ENCODE data around the gene LRRC53. TPM values are rescaled to one million over a fixed set of nuclear protein-coding genes. Genes with fewer than 3 reads are reported as not detected.

Gene LRRC53
- total and polyA plus RNA-seq, 4 donors = not detected

GRCh38 chr1:74431531-74431930, 80.9 kb downstream of the LRRC53 start:
- Histone ChIP-seq H3K4me1 (ENCODE audit: control insufficient read depth in 1 of 2, insufficient read depth in 2 of 2, low read length in 2 of 2) (peaks cover 0 to 4% of the 10 kb centered on the region in 2 donors), H3K36me3 (ENCODE audit: control insufficient read depth in 1 of 2, insufficient read depth in 2 of 2, low read length in 1 of 2) (no peaks in the 10 kb centered on the region), H3K27me3 (ENCODE audit: control insufficient read depth in 1 of 2, insufficient read depth in 2 of 2, low read length in 1 of 2) (no peaks in the 10 kb centered on the region), H3K4me3 (ENCODE audit: low read length in 2 of 2) (no peak overlapping the region), H3K27ac (ENCODE audit: low read depth in 1 of 2, low read length in 2 of 2) (no peak overlapping the region), H3K9me3 (ENCODE audit: control insufficient read depth, low read length) (no peaks in the 10 kb centered on the region)
- 83 to 89% methylated on average over 4 of the region's 4 CpGs for WGBS, 2 donors
- intact Hi-C loops (cut with DNase I) = no loop called here
- DNase-seq = no peak
- ATAC-seq (ENCODE audit: low FRiP score) = no peak

DNA sequence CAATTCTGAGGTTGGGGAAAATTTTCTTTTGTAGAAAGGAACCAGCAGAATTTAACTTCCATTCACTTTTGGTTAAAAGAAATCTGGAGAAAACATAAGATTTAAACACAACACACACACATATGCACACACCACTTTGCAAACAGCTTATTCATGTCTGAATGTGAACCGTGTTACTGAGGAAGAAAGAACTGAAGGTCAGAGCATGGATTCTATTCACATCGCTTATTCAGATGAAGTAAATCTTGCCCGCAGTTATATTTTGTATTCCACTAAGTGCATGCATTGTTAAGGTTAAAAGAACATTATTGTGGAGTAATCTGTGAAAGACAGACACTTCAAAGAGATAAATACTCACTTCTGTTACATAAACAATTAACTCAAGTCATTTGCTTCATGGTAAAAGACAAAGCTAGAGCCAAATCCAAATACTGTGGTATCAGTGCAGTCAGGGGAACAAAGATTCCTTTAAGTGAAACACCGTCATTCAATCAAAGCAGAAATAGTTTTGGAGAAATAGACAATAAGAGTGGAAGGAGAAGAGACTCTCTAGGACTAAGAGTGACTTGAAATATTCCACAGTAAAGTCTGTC, 82.0 kb downstream of the LRRC53 start:
- Histone ChIP-seq H3K9me3 (ENCODE audit: control insufficient read depth, low read length) (no peaks in the 10 kb centered on the region), H3K27ac (ENCODE audit: low read depth in 1 of 2, low read length in 2 of 2) (no peak overlapping the region), H3K27me3 (ENCODE audit: control insufficient read depth in 1 of 2, insufficient read depth in 2 of 2, low read length in 1 of 2) (no peaks in the 10 kb centered on the region), H3K4me1 (ENCODE audit: control insufficient read depth in 1 of 2, insufficient read depth in 2 of 2, low read length in 2 of 2) (peaks cover 0 to 4% of the 10 kb centered on the region in 2 donors), H3K4me3 (ENCODE audit: low read length in 2 of 2) (no peak overlapping the region), H3K36me3 (ENCODE audit: control insufficient read depth in 1 of 2, insufficient read depth in 2 of 2, low read length in 1 of 2) (no peaks in the 10 kb centered on the region)
- WGBS, 2 donors = 68 to 71% methylated on average over 4 of the region's 4 CpGs
- ATAC-seq (ENCODE audit: low FRiP score) = no peak
- intact Hi-C loops (cut with DNase I) = no loop called here
- no peak for DNase-seq

GRCh38 chr1:74429580-74429979, 82.8 kb downstream of the LRRC53 start:
- WGBS, 2 donors = 69 to 76% methylated on average over 3 of the region's 3 CpGs
- intact Hi-C loops (cut with DNase I) = no loop called here
- Histone ChIP-seq H3K27ac (ENCODE audit: low read depth in 1 of 2, low read length in 2 of 2) (no peak overlapping the region), H3K36me3 (ENCODE audit: control insufficient read depth in 1 of 2, insufficient read depth in 2 of 2, low read length in 1 of 2) (no peaks in the 10 kb centered on the region), H3K4me1 (ENCODE audit: control insufficient read depth in 1 of 2, insufficient read depth in 2 of 2, low read length in 2 of 2) (peaks cover 0 to 4% of the 10 kb centered on the region in 2 donors), H3K4me3 (ENCODE audit: low read length in 2 of 2) (no peak overlapping the region), H3K27me3 (ENCODE audit: control insufficient read depth in 1 of 2, insufficient read depth in 2 of 2, low read length in 1 of 2) (no peaks in the 10 kb centered on the region), H3K9me3 (ENCODE audit: control insufficient read depth, low read length) (no peaks in the 10 kb centered on the region)
- DNase-seq (no peak), ATAC-seq (ENCODE audit: low FRiP score) (no peak)

DNA sequence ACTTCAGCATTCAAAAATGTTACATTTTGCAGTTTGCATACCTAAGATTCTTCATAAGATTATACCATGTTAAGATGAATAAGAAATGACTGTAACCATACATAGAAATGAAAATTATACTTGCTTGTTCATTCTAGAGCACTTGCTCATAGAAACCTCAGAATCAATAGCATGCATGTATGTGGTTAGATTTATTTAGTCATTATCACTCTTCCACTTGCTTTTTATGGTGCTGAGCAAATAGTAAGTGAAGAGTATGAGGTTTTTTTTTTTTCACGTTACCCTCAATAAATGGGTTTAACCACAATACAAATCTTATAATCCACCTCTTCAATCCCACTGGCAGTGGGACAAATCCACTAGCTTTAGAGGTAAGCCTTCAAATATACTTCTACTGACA, 84.7 kb downstream of the LRRC53 start:
- H3K27me3 ChIP-seq (ENCODE audit: control insufficient read depth in 1 of 2, insufficient read depth in 2 of 2, low read length in 1 of 2) = no peaks in the 10 kb centered on the region
- no peaks in the 10 kb centered on the region for H3K4me1 ChIP-seq (ENCODE audit: control insufficient read depth in 1 of 2, insufficient read depth in 2 of 2, low read length in 2 of 2)
- 85 to 89% methylated on average over 1 of the region's 1 CpG for WGBS, 2 donors
- H3K27ac ChIP-seq (ENCODE audit: low read depth in 1 of 2, low read length in 2 of 2) = no peak overlapping the region
- H3K9me3 ChIP-seq (ENCODE audit: control insufficient read depth, low read length) = no peaks in the 10 kb centered on the region
- intact Hi-C loops (cut with DNase I) = no loop called here
- H3K4me3 ChIP-seq (ENCODE audit: low read length in 2 of 2) = no peak overlapping the region
- no peak for DNase-seq
- no peaks in the 10 kb centered on the region for H3K36me3 ChIP-seq (ENCODE audit: control insufficient read depth in 1 of 2, insufficient read depth in 2 of 2, low read length in 1 of 2)
- ATAC-seq (ENCODE audit: low FRiP score) = no peak

DNA sequence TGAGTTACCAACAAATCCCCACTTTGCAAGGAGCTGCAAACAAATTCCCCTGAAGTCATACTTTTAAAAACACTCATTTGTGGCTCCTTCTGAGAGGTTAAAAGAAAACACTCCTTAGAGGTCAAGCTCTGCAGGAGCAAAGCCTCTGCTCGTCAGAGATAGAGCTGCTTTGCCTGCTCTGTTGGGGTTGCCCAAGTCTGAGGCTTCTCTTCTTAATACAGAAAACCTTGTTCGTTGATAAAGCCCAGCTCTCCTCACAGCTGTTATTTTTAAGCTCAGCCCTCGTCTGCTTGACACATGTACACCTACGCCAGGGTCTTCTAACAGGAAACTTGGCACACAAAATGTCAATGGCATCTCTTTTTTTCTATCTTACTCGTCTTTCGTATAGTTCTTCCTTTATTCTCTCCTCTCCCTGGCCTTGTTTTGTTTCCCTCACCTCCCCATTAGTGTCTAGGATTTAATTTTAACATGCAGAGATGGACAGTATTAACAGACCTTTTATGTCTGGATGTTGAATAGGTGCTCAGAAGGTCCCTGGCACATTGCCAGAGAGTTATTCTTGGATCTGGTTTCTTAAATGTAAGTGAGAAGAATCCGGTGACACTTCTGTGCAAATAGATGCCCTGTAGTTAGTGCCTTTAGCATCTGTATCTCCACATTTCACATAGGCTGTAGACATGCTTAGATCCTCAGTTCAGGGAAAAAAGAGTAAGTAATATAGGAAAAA, 86.0 kb downstream of the LRRC53 start:
- no peak overlapping the region for H3K27ac ChIP-seq (ENCODE audit: low read depth in 1 of 2, low read length in 2 of 2)
- H3K27me3 ChIP-seq (ENCODE audit: control insufficient read depth in 1 of 2, insufficient read depth in 2 of 2, low read length in 1 of 2) = no peaks in the 10 kb centered on the region
- no peak overlapping the region for H3K4me3 ChIP-seq (ENCODE audit: low read length in 2 of 2)
- 39 to 47% methylated on average over 7 of the region's 7 CpGs for WGBS, 2 donors
- intact Hi-C loops (cut with DNase I) = no loop called here
- ATAC-seq (ENCODE audit: low FRiP score) = no peak
- no peaks in the 10 kb centered on the region for H3K4me1 ChIP-seq (ENCODE audit: control insufficient read depth in 1 of 2, insufficient read depth in 2 of 2, low read length in 2 of 2)
- H3K9me3 ChIP-seq (ENCODE audit: control insufficient read depth, low read length) = no peaks in the 10 kb centered on the region
- no peak for DNase-seq
- H3K36me3 ChIP-seq (ENCODE audit: control insufficient read depth in 1 of 2, insufficient read depth in 2 of 2, low read length in 1 of 2) = no peaks in the 10 kb centered on the region

DNA sequence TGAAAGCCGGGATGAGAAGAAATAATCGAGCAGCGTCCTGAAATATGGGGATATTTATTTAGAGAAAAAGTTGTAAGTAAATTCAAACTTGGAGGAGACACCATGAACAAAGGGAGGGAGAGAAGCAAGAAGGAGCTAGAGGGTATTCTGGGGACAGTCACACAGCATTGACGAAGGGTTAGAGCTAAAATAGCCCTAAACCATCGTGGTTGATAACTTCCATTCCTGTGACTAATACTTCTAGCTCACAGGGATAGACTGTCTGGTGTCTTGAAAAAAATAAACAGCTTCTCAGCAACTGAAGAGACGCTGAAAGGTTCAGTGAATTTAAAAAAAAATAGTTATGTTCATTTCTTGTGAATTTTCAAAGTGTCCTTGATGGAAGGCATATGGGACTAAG, 86.7 kb downstream of the LRRC53 start:
- no peak overlapping the region for H3K4me3 ChIP-seq (ENCODE audit: low read length in 2 of 2)
- WGBS, 2 donors = 37 to 54% methylated on average over 6 of the region's 6 CpGs
- ATAC-seq (ENCODE audit: low FRiP score) = no peak
- intact Hi-C loops (cut with DNase I) = no loop called here
- no peaks in the 10 kb centered on the region for H3K9me3 ChIP-seq (ENCODE audit: control insufficient read depth, low read length)
- no peak overlapping the region for H3K27ac ChIP-seq (ENCODE audit: low read depth in 1 of 2, low read length in 2 of 2)
- no peaks in the 10 kb centered on the region for H3K27me3 ChIP-seq (ENCODE audit: control insufficient read depth in 1 of 2, insufficient read depth in 2 of 2, low read length in 1 of 2)
- DNase-seq = no peak
- H3K36me3 ChIP-seq (ENCODE audit: control insufficient read depth in 1 of 2, insufficient read depth in 2 of 2, low read length in 1 of 2) = no peaks in the 10 kb centered on the region
- H3K4me1 ChIP-seq (ENCODE audit: control insufficient read depth in 1 of 2, insufficient read depth in 2 of 2, low read length in 2 of 2) = no peaks in the 10 kb centered on the region

DNA sequence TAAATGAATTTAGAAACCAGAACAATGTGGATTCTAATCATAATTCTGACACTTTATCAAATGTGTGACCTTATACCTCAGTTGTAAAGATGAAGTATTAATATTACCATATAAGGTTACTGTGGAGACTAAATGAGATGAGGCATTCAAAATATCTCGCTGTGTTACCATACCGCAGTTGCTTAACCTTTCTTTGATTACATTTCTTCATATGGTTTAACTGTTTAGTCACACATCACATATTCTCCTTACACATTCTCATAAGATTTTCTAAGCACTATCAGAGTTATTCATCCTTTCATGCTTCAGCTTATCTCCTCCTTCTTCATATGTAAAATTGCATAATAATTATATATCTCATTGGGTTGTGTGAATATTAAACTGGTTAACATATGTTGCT, 88.9 kb downstream of the LRRC53 start:
- no peak overlapping the region for H3K4me3 ChIP-seq (ENCODE audit: low read length in 2 of 2)
- 85% methylated on average over 2 of the region's 2 CpGs for WGBS, 2 donors
- H3K27ac ChIP-seq (ENCODE audit: low read depth in 1 of 2, low read length in 2 of 2) = no peak overlapping the region
- ATAC-seq (ENCODE audit: low FRiP score) (no peak), DNase-seq (no peak)
- H3K36me3 ChIP-seq (ENCODE audit: control insufficient read depth in 1 of 2, insufficient read depth in 2 of 2, low read length in 1 of 2) = no peaks in the 10 kb centered on the region
- no peaks in the 10 kb centered on the region for H3K4me1 ChIP-seq (ENCODE audit: control insufficient read depth in 1 of 2, insufficient read depth in 2 of 2, low read length in 2 of 2)
- H3K9me3 ChIP-seq (ENCODE audit: control insufficient read depth, low read length) = no peaks in the 10 kb centered on the region
- H3K27me3 ChIP-seq (ENCODE audit: control insufficient read depth in 1 of 2, insufficient read depth in 2 of 2, low read length in 1 of 2) = no peaks in the 10 kb centered on the region
- intact Hi-C loops (cut with DNase I) = no loop called here

GRCh38 chr1:74422421-74423292, 89.8 kb downstream of the LRRC53 start:
- no peaks in the 10 kb centered on the region for H3K4me1 ChIP-seq (ENCODE audit: control insufficient read depth in 1 of 2, insufficient read depth in 2 of 2, low read length in 2 of 2)
- no peak for ATAC-seq (ENCODE audit: low FRiP score)
- no peaks in the 10 kb centered on the region for H3K27me3 ChIP-seq (ENCODE audit: control insufficient read depth in 1 of 2, insufficient read depth in 2 of 2, low read length in 1 of 2)
- no peak overlapping the region for H3K4me3 ChIP-seq (ENCODE audit: low read length in 2 of 2)
- no peaks in the 10 kb centered on the region for H3K36me3 ChIP-seq (ENCODE audit: control insufficient read depth in 1 of 2, insufficient read depth in 2 of 2, low read length in 1 of 2)
- H3K27ac ChIP-seq (ENCODE audit: low read depth in 1 of 2, low read length in 2 of 2) = no peak overlapping the region
- WGBS, 2 donors = 73 to 81% methylated on average over 4 of the region's 4 CpGs
- intact Hi-C loops (cut with DNase I) = no loop called here
- no peaks in the 10 kb centered on the region for H3K9me3 ChIP-seq (ENCODE audit: control insufficient read depth, low read length)
- no peak for DNase-seq
